Stimulated activated CD4-positive, alpha-beta T cell treated with anti-CD3 and anti-CD28 coated beads, TNF-alpha, amount 100 ng/mL, for 48 hours (primary cell): ENCODE data around the gene BSN.
"Not testable (repeated sequence)": the region's sequence is repeated elsewhere in the genome, so short reads cannot be mapped to it uniquely, and the experiment has no call there.

Experiments
- DNase-seq, 3 donors: peaks; one replicate each; pipeline ENCODE4 v3.0.0-alpha.2; 2020; ENCODE audit warnings: low read depth in 3 of 3

BSN gene

GRCh38 chr3:49534581-49535441, 19.5 kb upstream of the BSN start:
- no peak for DNase-seq

- DNase-seq: no peak
These were observed 18.1 kb upstream of the BSN start for GRCh38 chr3:49535971-49536874.

GRCh38 chr3:49536875-49537533, 17.3 kb upstream of the BSN start:
- no peak for DNase-seq

GRCh38 chr3:49539659-49540560, 14.4 kb upstream of the BSN start:
- DNase-seq: peak; percentile 80 to 94 (median 92)

- no peak for DNase-seq
These were observed 2.2 kb upstream of the BSN start for GRCh38 chr3:49552087-49552486.

- DNase-seq: no peak
These were observed 969 bp upstream of the BSN start for GRCh38 chr3:49553324-49553691.

- DNase-seq: peak in 1 of 3 donors; percentile 24
These were observed 472 bp downstream of the BSN start for GRCh38 chr3:49554633-49555265.

GRCh38 chr3:49556500-49557275, 2.4 kb downstream of the BSN start:
- no peak for DNase-seq

GRCh38 chr3:49563040-49563578, 8.8 kb downstream of the BSN start:
- no peak for DNase-seq

GRCh38 chr3:49563766-49564165, 9.5 kb downstream of the BSN start:
- DNase-seq: no peak

GRCh38 chr3:49566312-49566711, 12.0 kb downstream of the BSN start:
- DNase-seq: no peak

GRCh38 chr3:49567406-49567805, 13.1 kb downstream of the BSN start:
- no peak for DNase-seq

- no peak for DNase-seq
These were observed 14.7 kb downstream of the BSN start for GRCh38 chr3:49568965-49569364.

- DNase-seq: no peak
These were observed 15.9 kb downstream of the BSN start for GRCh38 chr3:49570028-49570654.

GRCh38 chr3:49582177-49582576, 27.9 kb downstream of the BSN start:
- no peak for DNase-seq

GRCh38 chr3:49585261-49585755, 31.0 kb downstream of the BSN start:
- DNase-seq: not testable (repeated sequence)

- DNase-seq: no peak
These were observed 37.3 kb downstream of the BSN start for GRCh38 chr3:49591615-49592014.

GRCh38 chr3:49593041-49593440, 38.8 kb downstream of the BSN start:
- no peak for DNase-seq

GRCh38 chr3:49600781-49601180, 46.5 kb downstream of the BSN start:
- DNase-seq: no peak
